Posterior cingulate gyrus (tissue), 11 donors: ENCODE measurements around the gene DHRS2.
A peak's percentile ranks its signal among the peaks of the same experiment; 100 is the strongest.
"Not testable (repeated sequence)": the region's sequence is repeated elsewhere in the genome, so short reads cannot be mapped to it uniquely, and the experiment has no call there.

ENCODE experiments used
- DNase-seq, 10 donors: peaks; one replicate each; pipeline versions ENCODE4 v3.0.0 to v3.0.0-alpha.2; 2020 to 2021; ENCODE audit warnings: mixed read lengths in 3 of 10
- intact Hi-C: fragments of 100-400 bp; cut with DNase I; formaldehyde crosslinking; loops from one replicate; pipeline ENCODE4 v1.15.1; 2023

Gene DHRS2

GRCh38 chr14:23636317-23637211 is at the start of gene DHRS2:
TSS of gene DHRS2 (plus strand) at chr14:23636364. CDS start at chr14:23638865, 2,501 bp downstream.
- no peak for DNase-seq
- intact Hi-C loops = no loop called here

GRCh38 chr14:23588884-23589598 is 47.1 kb upstream of the DHRS2 start:
- intact Hi-C loops = no loop called here
- DNase-seq = peak; percentile 67 to 97 (median 84)

GRCh38 chr14:23589606-23590005 is 46.6 kb upstream of the DHRS2 start:
- peak in 1 of 10 donors; percentile 29 for DNase-seq
- intact Hi-C loops = no loop called here

- intact Hi-C loops = no loop called here
- peak in 1 of 10 donors; percentile 25 for DNase-seq
These were observed 46.0 kb upstream of the DHRS2 start for GRCh38 chr14:23590198-23590597.

- intact Hi-C loops = not testable (repeated sequence)
These were observed 42.0 kb upstream of the DHRS2 start for GRCh38 chr14:23594191-23594590.

GRCh38 chr14:23600322-23600707 is 35.8 kb upstream of the DHRS2 start:
- intact Hi-C loops = no loop called here
- peak in 1 of 10 donors; percentile 11 for DNase-seq

More at GRCh38 chr14:23594191-23594590, 42.0 kb upstream of the DHRS2 start:
- peak in 1 of 10 donors; percentile 52 for DNase-seq

- intact Hi-C loops = no loop called here
- DNase-seq = peak in 1 of 10 donors; percentile 6
These were observed 35.4 kb upstream of the DHRS2 start for GRCh38 chr14:23600806-23601205.

- DNase-seq = no peak
- intact Hi-C loops = no loop called here
These were observed 34.7 kb upstream of the DHRS2 start for GRCh38 chr14:23601424-23601823.

- intact Hi-C loops = no loop called here
- DNase-seq = peak in 1 of 10 donors; percentile 10
These were observed 34.4 kb upstream of the DHRS2 start for GRCh38 chr14:23601845-23602180.

GRCh38 chr14:23602181-23603095 is 33.7 kb upstream of the DHRS2 start:
- intact Hi-C loops = no loop called here
- DNase-seq = peak in 1 of 10 donors; percentile 6

- peak in 2 of 10 donors; percentile 8 to 75 for DNase-seq
- intact Hi-C loops = no loop called here
These were observed 33.1 kb upstream of the DHRS2 start for GRCh38 chr14:23603103-23603502.

- DNase-seq = no peak
- intact Hi-C loops = no loop called here
These were observed 32.0 kb upstream of the DHRS2 start for GRCh38 chr14:23604148-23604547.

- intact Hi-C loops = no loop called here
- DNase-seq = no peak
These were observed 31.4 kb upstream of the DHRS2 start for GRCh38 chr14:23604675-23605170.

- peak in 2 of 10 donors; percentile 10 to 21 for DNase-seq
- intact Hi-C loops = no loop called here
These were observed 30.1 kb upstream of the DHRS2 start for GRCh38 chr14:23605931-23606585.

GRCh38 chr14:23608454-23608853 is 27.7 kb upstream of the DHRS2 start:
- intact Hi-C loops = no loop called here
- DNase-seq = peak in 1 of 10 donors; percentile 20

- DNase-seq = no peak
- intact Hi-C loops = no loop called here
These were observed 27.2 kb upstream of the DHRS2 start for GRCh38 chr14:23609001-23609400.

- intact Hi-C loops, DNase-seq: not testable (repeated sequence)
These were observed 26.6 kb upstream of the DHRS2 start for GRCh38 chr14:23609411-23610089.

- intact Hi-C loops = no loop called here
- no peak for DNase-seq
These were observed 25.9 kb upstream of the DHRS2 start for GRCh38 chr14:23610090-23610814.
